ENCODE results near the gene PDZD7. TPM values are rescaled to one million over a fixed set of nuclear protein-coding genes. Genes with fewer than 3 reads are reported as not detected.

The PDZD7 gene
- total RNA-seq, 6 experiments from 2014 or later, result 1.1 to 1.9 (median 1.2) TPM

GRCh38 chr10:101060951-101061623 is 30.2 kb upstream of the PDZD7 start:
- no peaks in the 10 kb centered on the region for H3K9me3 Mint-ChIP-seq
- H3K27me3 Mint-ChIP-seq (ENCODE audit: insufficient read depth), result peaks cover 3% of the 10 kb centered on the region
- TF ChIP-seq, protein P1, sequence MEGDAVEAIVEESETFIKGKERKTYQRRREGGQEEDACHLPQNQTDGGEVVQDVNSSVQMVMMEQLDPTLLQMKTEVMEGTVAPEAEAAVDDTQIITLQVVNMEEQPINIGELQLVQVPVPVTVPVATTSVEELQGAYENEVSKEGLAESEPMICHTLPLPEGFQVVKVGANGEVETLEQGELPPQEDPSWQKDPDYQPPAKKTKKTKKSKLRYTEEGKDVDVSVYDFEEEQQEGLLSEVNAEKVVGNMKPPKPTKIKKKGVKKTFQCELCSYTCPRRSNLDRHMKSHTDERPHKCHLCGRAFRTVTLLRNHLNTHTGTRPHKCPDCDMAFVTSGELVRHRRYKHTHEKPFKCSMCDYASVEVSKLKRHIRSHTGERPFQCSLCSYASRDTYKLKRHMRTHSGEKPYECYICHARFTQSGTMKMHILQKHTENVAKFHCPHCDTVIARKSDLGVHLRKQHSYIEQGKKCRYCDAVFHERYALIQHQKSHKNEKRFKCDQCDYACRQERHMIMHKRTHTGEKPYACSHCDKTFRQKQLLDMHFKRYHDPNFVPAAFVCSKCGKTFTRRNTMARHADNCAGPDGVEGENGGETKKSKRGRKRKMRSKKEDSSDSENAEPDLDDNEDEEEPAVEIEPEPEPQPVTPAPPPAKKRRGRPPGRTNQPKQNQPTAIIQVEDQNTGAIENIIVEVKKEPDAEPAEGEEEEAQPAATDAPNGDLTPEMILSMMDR (IDR thresholded peaks at IDR 0.05), result no peak; the same call in 1 of the 2 replicates
- DNase-seq, result peak; percentile 84
- H3K4me3 Mint-ChIP-seq, result peak overlapping the region; percentile 91
- no peaks in the 10 kb centered on the region for H3K36me3 Mint-ChIP-seq (ENCODE audit: low read depth)
- peaks cover 51% of the 10 kb centered on the region for H3K4me1 Mint-ChIP-seq (ENCODE audit: low read depth)
- peak overlapping the region; percentile 98 for H3K27ac Mint-ChIP-seq

DNA sequence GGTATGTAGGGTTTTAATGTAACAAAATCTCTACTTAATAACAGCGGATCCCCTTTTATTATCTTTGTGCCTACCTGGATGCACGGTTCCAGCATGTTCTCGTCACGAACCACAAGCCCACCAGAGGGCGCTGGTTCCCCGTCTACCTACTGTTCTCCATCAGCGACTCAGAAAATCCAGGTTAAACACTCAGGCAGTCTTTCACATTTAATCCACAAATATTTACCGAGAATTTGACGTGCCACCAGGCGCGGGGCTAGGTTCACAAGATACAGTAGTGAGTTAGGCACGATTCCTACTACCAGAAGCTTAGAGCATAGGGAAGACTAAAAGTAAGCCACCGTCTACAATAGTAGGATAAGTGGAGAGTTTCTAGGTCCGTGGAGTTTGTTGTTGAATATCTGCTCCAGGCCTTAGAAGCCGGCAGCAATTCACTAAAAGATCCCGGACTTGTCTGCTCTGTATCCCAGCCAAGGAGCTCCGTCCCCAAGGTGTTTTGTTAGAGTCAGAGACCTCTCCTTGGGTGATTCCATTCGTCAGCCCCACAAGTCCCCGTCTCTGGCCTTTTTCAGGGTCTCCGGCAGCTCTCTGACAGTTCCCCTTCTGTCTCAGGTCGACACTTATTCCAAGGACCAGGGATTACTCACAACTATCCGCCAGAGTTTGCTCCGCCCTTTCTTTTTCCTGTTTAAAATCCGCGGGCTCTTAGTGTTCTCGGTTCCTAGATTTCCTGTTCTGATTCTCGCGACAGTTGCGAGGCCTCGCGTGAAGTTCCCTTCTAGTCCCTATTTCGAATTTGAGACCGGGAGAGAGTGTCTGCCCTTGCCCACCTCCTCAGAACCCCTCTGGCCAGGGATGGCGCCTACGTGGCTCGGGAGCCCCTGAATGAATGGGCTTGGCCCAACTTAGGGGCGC is 29.4 kb upstream of the PDZD7 start:
- Mint-ChIP-seq H3K27me3 (ENCODE audit: insufficient read depth) (peaks cover 1% of the 10 kb centered on the region), H3K4me1 (ENCODE audit: low read depth) (peaks cover 44% of the 10 kb centered on the region), H3K27ac (peak overlapping the region; percentile 98), H3K4me3 (peak overlapping the region; percentile 91), H3K36me3 (ENCODE audit: low read depth) (no peaks in the 10 kb centered on the region), H3K9me3 (no peaks in the 10 kb centered on the region)
- peak; percentile 94 for DNase-seq
- TF ChIP-seq, protein P1 (IDR thresholded peaks at IDR 0.05), result peak; percentile 97

DNA sequence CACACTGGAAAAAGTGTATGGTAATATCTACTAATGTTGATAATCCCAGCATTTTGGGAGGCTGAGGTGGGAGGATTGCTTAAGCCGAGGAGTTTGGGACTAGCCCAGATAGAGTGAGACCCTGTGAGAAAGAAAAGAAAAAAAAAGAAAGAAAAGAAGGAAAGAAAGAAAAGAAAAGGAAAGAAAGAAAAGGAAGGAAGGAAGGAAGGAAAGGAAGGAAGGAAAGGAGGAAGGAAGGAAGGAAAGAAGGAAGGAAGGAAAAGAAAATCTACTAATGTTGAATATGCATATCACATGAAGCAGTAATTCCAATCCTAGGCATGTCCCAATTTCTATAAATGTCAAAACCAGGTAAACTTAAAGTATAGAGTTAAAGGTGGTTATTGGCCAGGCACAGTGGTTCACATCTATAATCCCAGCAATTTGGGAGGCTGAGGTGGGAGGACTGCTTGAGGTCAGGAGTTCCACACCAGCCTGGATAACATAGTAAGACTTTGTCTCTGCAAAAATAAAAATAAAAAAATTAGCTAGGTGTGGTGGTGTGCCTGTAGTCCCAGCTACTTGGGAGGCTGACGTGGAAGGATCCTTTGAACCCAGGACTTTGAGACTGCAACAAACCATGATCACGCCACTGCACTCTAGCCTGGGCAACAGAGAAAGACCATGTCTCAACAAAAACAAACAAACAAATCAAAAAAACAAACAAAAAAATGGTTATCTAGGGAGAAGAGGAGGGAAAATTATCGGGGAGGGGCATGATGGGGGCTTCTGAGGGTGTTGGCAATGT is 25.6 kb upstream of the PDZD7 start:
- Mint-ChIP-seq H3K27ac (no peak overlapping the region), H3K4me1 (ENCODE audit: low read depth) (peaks cover 42% of the 10 kb centered on the region), H3K36me3 (ENCODE audit: low read depth) (no peaks in the 10 kb centered on the region), H3K4me3 (no peak overlapping the region), H3K9me3 (no peaks in the 10 kb centered on the region), H3K27me3 (ENCODE audit: insufficient read depth) (peaks cover 2% of the 10 kb centered on the region)
- DNase-seq, result no peak
- TF ChIP-seq, protein P1 (IDR thresholded peaks at IDR 0.05), result no peak

DNA sequence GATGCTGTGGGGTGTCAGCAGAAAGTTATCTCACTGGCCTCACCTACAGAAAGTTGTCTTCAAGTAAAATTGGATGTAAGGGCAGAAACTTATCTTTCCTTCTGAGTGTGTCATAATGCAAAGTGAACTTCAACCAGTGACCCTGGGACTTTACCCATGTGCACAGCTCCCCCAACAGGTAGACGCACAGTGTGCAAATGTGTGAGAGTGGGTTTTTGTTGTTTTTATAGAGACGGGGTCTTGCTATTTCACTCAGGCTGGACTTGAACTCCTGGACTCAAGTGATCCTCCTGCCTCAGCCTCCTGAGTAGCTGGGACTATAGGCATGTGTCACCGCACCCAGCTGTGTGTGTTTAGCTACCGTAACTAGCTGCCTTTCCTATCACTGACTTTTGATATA is 24.5 kb upstream of the PDZD7 start:
- Mint-ChIP-seq H3K4me1 (ENCODE audit: low read depth) (peaks cover 48% of the 10 kb centered on the region), H3K27ac (no peak overlapping the region), H3K36me3 (ENCODE audit: low read depth) (no peaks in the 10 kb centered on the region), H3K9me3 (no peaks in the 10 kb centered on the region), H3K4me3 (no peak overlapping the region), H3K27me3 (ENCODE audit: insufficient read depth) (peaks cover 2% of the 10 kb centered on the region)
- TF ChIP-seq, protein P1 (IDR thresholded peaks at IDR 0.05), result peak; percentile 37; the same call in 1 of the 2 replicates
- DNase-seq, result no peak

- TF ChIP-seq, protein P1 (IDR thresholded peaks at IDR 0.05), result no peak
- Mint-ChIP-seq H3K27me3 (ENCODE audit: insufficient read depth) (peaks cover 2% of the 10 kb centered on the region), H3K9me3 (no peaks in the 10 kb centered on the region)
These were observed 23.9 kb upstream of the PDZD7 start for GRCh38 chr10:101054876-101055275.

More at GRCh38 chr10:101054876-101055275, 23.9 kb upstream of the PDZD7 start:
- Mint-ChIP-seq H3K36me3 (ENCODE audit: low read depth) (no peaks in the 10 kb centered on the region), H3K4me1 (ENCODE audit: low read depth) (peaks cover 44% of the 10 kb centered on the region), H3K27ac (no peak overlapping the region), H3K4me3 (no peak overlapping the region)
- DNase-seq, result no peak
